ENCODE data around the gene CYP46A1.
A peak's percentile ranks its signal among the peaks of the same experiment; 100 is the strongest.

The CYP46A1 gene

DNA sequence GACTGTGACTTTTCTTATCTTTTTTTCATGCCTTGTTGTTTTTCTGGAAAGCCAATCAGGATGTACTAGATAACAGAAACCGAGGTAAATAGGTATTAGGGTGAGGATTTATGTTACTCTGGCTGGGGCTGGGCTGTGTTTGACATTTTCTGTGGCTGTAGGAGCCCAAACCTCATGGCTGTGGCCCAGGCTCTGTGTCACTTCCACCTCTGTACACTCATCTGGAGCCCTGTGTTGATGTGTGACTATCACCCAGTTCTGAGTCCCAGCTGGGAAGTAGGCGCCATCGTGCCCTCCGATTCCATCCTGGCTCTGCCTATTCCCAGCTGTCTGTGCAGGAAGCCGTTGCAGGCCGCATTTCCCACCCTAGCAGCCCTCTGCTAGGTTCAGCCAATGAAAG is 40.8 kb upstream of the CYP46A1 start:
- Mint-ChIP-seq H3K4me3 (no peak overlapping the region), H3K9me3 (no peaks in the 10 kb centered on the region), H3K36me3 (ENCODE audit: low read depth) (no peaks in the 10 kb centered on the region), H3K27ac (no peak overlapping the region), H3K27me3 (ENCODE audit: low read depth) (peaks cover 15% of the 10 kb centered on the region), H3K4me1 (no peaks in the 10 kb centered on the region)
- TF ChIP-seq, protein P1, sequence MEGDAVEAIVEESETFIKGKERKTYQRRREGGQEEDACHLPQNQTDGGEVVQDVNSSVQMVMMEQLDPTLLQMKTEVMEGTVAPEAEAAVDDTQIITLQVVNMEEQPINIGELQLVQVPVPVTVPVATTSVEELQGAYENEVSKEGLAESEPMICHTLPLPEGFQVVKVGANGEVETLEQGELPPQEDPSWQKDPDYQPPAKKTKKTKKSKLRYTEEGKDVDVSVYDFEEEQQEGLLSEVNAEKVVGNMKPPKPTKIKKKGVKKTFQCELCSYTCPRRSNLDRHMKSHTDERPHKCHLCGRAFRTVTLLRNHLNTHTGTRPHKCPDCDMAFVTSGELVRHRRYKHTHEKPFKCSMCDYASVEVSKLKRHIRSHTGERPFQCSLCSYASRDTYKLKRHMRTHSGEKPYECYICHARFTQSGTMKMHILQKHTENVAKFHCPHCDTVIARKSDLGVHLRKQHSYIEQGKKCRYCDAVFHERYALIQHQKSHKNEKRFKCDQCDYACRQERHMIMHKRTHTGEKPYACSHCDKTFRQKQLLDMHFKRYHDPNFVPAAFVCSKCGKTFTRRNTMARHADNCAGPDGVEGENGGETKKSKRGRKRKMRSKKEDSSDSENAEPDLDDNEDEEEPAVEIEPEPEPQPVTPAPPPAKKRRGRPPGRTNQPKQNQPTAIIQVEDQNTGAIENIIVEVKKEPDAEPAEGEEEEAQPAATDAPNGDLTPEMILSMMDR (IDR thresholded peaks at IDR 0.05; ENCODE audit: unreplicated experiment in 3 of 3), result no peak

GRCh38 chr14:99644035-99644587 is 40.0 kb upstream of the CYP46A1 start:
- no peaks in the 10 kb centered on the region for H3K4me1 Mint-ChIP-seq
- H3K9me3 Mint-ChIP-seq, result no peaks in the 10 kb centered on the region
- TF ChIP-seq, protein P1 (IDR thresholded peaks at IDR 0.05; ENCODE audit: unreplicated experiment in 3 of 3), result no peak
- peak overlapping the region in 1 of 3 experiments; percentile 54 for H3K27ac Mint-ChIP-seq
- peak overlapping the region; percentile 31 to 71 (median 47) for H3K4me3 Mint-ChIP-seq
- peaks cover 18% of the 10 kb centered on the region for H3K27me3 Mint-ChIP-seq (ENCODE audit: low read depth)
- no peaks in the 10 kb centered on the region for H3K36me3 Mint-ChIP-seq (ENCODE audit: low read depth)

GRCh38 chr14:99644723-99645544 is 39.2 kb upstream of the CYP46A1 start, which contains the start of gene HHIPL1:
Gene HHIPL1 (plus strand): TSS chr14:99645129. CDS start chr14:99645208, 79 bp downstream.
- H3K4me1 Mint-ChIP-seq, result no peaks in the 10 kb centered on the region
- H3K27ac Mint-ChIP-seq, result peak within 1 kb of the TSS in 1 of 3 experiments; percentile 54
- peaks cover 19% of the 10 kb centered on the region for H3K27me3 Mint-ChIP-seq (ENCODE audit: low read depth)
- no peaks in the 10 kb centered on the region for H3K36me3 Mint-ChIP-seq (ENCODE audit: low read depth)
- peak within 1 kb of the TSS; percentile 60 to 72 (median 70) for H3K4me3 Mint-ChIP-seq
- no peaks in the 10 kb centered on the region for H3K9me3 Mint-ChIP-seq
- TF ChIP-seq, protein P1 (IDR thresholded peaks at IDR 0.05; ENCODE audit: unreplicated experiment in 3 of 3), result no peak

DNA sequence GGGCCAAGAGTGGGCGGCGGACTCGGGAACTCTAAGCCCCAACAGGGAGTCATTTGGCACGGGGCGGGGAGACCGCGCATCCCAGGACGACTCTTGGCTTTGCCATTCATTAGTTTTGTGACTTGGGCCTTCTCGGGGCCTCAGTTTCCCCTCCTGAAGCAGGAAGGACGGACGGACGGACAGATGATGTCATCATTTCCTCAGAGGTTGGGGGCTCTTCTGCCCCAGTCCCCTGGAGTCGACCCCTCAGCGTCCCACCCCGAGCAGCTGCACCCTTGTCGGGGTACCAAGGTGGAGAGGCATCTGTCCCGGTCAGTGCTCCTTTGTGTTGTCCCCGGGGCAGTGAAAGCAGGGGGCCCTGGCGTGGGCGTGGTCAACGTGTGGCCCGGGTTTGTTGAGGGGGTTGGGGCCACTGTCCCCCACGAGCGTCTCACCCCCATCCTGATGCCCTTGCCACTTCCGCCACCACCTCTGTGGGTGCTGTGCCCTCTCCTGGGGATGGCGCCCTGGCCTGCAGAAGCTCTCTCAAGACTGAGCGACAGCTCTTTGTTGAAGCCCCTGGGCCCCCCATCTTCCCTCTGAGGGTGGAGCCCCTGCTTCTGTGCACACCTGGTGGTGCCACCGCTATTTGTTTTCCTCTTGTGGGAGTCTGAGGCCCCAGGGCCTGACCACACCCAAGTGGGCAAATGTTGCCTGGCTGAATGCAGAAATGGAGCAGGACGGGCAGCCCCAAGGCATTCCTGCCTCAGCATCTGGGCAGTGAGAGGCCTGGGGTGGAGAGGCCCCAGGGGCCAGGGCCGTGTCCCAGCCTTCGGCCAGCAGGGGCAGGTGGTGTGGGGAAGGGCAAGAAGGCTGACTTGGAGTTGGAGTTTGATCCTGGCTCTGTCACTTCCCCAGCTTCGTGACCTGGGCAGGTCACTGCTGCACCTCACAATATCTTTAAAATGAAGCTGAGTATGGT is 38.3 kb upstream of the CYP46A1 start:
- H3K4me3 Mint-ChIP-seq, result peak overlapping the region; percentile 60 to 72 (median 70)
- H3K36me3 Mint-ChIP-seq (ENCODE audit: low read depth), result no peaks in the 10 kb centered on the region
- no peaks in the 10 kb centered on the region for H3K9me3 Mint-ChIP-seq
- no peak overlapping the region for H3K27ac Mint-ChIP-seq
- H3K27me3 Mint-ChIP-seq (ENCODE audit: low read depth), result peaks cover 19% of the 10 kb centered on the region
- TF ChIP-seq, protein P1 (IDR thresholded peaks at IDR 0.05; ENCODE audit: unreplicated experiment in 3 of 3), result no peak
- H3K4me1 Mint-ChIP-seq, result no peaks in the 10 kb centered on the region

GRCh38 chr14:99647411-99647810 is 36.7 kb upstream of the CYP46A1 start:
- H3K27ac Mint-ChIP-seq, result peak overlapping the region in 1 of 3 experiments; percentile 1
- H3K4me3 Mint-ChIP-seq, result no peak overlapping the region
- TF ChIP-seq, protein P1 (IDR thresholded peaks at IDR 0.05; ENCODE audit: unreplicated experiment in 3 of 3), result no peak

More at GRCh38 chr14:99647411-99647810, 36.7 kb upstream of the CYP46A1 start:
- H3K9me3 Mint-ChIP-seq, result no peaks in the 10 kb centered on the region
- H3K36me3 Mint-ChIP-seq (ENCODE audit: low read depth), result no peaks in the 10 kb centered on the region
- peaks cover 19% of the 10 kb centered on the region for H3K27me3 Mint-ChIP-seq (ENCODE audit: low read depth)
- no peaks in the 10 kb centered on the region for H3K4me1 Mint-ChIP-seq

All from nephron (organoid).